ENCODE results near the gene CCDC187. TPM values are rescaled to one million over a fixed set of nuclear protein-coding genes. Genes with fewer than 3 reads are reported as not detected.
A peak's percentile ranks its signal among the peaks of the same experiment; 100 is the strongest.

CCDC187 gene
- total RNA-seq, 1 donor from 2014 or later = 1.4 TPM

DNA sequence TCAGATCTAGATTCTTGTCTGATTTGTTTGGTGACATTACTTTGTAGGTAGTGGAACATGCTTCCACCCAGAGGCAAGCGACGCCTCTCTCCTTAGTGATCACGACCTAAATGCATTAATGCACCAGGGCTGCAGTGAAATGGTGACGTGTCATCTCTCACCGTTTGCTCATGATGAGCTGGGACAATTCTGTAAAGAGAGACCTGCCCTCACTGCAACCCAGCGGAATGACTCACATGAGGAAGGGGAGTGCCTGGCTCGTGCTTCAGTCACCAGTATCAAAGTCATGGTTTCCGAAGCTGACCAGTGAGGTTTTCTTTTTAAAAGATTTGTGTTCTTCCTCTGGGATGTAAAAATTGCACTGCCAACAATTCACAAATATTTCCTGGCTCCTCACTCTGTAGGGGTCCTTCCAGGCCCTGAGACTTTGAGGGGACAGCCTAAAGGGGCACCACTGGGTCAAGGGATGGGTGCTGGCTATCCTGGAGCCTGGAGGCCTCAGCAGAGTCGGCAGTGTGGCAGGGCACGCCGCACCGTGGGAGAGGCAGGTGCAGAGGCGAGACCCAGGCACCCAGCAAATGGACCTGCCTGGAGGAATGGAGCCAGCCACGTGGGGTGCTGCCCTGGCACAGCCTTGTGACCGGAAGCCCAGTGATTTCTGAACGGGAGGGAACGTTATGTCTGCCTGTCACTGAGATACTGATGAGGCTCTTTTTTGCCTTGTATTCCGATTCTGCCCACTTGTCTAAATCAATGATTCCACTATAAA is 75.6 kb downstream of the CCDC187 start:
- Mint-ChIP-seq H3K36me3 (ENCODE audit: insufficient read depth) (peaks cover 6% of the 10 kb centered on the region), H3K4me3 (ENCODE audit: low read depth) (no peak overlapping the region), H3K27ac (no peak overlapping the region), H3K4me1 (ENCODE audit: low read depth) (peaks cover 3% of the 10 kb centered on the region), H3K27me3 (no peaks in the 10 kb centered on the region), H3K9me3 (ENCODE audit: low read depth) (no peaks in the 10 kb centered on the region)
- no peak for DNase-seq (ENCODE audit: low spot score, unreplicated experiment)
- TF ChIP-seq, protein P1, sequence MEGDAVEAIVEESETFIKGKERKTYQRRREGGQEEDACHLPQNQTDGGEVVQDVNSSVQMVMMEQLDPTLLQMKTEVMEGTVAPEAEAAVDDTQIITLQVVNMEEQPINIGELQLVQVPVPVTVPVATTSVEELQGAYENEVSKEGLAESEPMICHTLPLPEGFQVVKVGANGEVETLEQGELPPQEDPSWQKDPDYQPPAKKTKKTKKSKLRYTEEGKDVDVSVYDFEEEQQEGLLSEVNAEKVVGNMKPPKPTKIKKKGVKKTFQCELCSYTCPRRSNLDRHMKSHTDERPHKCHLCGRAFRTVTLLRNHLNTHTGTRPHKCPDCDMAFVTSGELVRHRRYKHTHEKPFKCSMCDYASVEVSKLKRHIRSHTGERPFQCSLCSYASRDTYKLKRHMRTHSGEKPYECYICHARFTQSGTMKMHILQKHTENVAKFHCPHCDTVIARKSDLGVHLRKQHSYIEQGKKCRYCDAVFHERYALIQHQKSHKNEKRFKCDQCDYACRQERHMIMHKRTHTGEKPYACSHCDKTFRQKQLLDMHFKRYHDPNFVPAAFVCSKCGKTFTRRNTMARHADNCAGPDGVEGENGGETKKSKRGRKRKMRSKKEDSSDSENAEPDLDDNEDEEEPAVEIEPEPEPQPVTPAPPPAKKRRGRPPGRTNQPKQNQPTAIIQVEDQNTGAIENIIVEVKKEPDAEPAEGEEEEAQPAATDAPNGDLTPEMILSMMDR (IDR thresholded peaks at IDR 0.05; ENCODE audit: unreplicated experiment) = no peak

DNA sequence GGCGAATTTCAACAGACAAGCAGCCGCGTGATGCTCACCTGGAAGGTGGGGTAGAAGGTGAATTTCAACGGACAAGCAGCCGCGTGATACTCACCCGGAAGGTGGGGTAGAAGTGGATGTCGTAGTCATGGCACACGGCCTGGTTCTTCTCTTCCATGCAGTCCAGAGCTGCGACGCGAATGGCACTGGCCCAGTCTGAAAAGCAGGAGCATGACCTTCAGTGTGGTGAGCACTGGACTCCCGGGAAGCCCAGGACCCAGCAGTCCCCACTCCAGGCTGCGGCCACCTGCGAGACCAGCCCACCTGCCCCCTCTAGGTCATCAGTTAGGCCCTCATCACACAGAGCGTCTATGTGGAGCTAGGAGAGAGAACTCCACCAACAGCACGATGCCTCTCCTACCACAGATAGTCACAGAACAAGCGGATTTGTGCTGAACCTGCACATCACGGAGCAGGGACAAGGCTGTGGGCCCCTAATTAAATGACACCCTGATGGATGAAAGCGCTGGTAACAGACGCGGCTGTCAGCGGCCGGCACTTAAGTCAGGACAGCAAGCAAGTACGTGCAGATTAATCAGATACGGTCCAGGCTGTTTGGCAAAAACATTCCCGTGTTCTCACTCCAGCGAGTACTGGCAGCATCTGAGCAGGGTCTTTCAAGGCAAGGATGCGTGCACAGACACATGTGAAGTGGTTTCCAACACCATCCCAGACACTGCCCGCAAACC is 77.0 kb downstream of the CCDC187 start:
- H3K4me3 Mint-ChIP-seq (ENCODE audit: low read depth) = no peak overlapping the region
- TF ChIP-seq, protein P1 (IDR thresholded peaks at IDR 0.05; ENCODE audit: unreplicated experiment) = no peak
- DNase-seq (ENCODE audit: low spot score, unreplicated experiment) = no peak
- no peak overlapping the region for H3K27ac Mint-ChIP-seq
- H3K27me3 Mint-ChIP-seq = no peaks in the 10 kb centered on the region
- H3K36me3 Mint-ChIP-seq (ENCODE audit: insufficient read depth) = peaks cover 9% of the 10 kb centered on the region
- no peaks in the 10 kb centered on the region for H3K9me3 Mint-ChIP-seq (ENCODE audit: low read depth)
- peaks cover 3% of the 10 kb centered on the region for H3K4me1 Mint-ChIP-seq (ENCODE audit: low read depth)

DNA sequence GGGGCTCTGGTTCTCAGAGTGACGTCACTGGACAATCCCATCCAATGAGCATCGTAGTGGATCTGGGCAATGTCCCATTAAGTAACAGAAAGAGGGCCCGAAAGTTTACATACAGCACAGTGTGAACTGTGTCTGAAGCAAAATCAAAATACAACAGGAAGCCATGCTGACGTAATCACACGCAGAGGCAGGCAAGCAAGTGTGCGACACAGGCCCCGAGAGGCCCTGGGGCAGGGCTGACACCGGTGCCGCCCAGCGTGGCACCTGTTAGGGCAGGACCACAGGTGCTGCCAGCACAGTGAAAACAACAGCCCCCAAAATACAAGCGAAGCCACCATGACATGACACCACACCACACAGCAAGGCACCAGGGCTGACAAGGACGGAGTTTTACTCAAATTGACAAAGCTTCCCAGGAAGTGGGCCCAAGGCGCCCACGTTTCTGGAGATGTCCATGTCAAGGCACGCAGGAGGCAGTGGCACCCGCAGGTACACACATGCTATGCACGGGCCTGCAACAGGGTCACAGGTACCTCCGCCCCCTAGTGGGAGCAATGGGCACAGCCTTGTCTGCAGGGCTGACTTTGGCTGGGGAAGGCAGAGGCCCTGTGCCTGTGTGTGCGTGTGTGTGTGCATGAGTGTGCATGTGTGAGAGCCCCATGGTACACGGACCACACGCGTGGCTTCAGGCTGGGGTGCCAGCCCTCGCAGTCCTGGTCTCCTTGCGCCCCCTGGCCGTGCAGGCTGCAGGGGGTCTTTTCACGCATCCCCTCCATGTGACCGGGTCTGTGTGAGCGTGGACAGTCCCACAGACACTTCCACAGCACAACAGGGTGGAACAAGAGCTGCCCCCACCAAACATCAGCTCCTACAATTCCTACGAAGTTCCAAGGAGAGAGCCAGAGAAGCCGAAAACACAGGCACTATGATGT is 77.9 kb downstream of the CCDC187 start:
- Mint-ChIP-seq H3K27me3 (no peaks in the 10 kb centered on the region), H3K4me1 (ENCODE audit: low read depth) (peaks cover 3% of the 10 kb centered on the region), H3K9me3 (ENCODE audit: low read depth) (no peaks in the 10 kb centered on the region), H3K36me3 (ENCODE audit: insufficient read depth) (peaks cover 11% of the 10 kb centered on the region), H3K4me3 (ENCODE audit: low read depth) (no peak overlapping the region), H3K27ac (peak overlapping the region; percentile 76)
- peak; percentile 80 for DNase-seq (ENCODE audit: low spot score, unreplicated experiment)
- TF ChIP-seq, protein P1 (IDR thresholded peaks at IDR 0.05; ENCODE audit: unreplicated experiment) = peak; percentile 94

DNA sequence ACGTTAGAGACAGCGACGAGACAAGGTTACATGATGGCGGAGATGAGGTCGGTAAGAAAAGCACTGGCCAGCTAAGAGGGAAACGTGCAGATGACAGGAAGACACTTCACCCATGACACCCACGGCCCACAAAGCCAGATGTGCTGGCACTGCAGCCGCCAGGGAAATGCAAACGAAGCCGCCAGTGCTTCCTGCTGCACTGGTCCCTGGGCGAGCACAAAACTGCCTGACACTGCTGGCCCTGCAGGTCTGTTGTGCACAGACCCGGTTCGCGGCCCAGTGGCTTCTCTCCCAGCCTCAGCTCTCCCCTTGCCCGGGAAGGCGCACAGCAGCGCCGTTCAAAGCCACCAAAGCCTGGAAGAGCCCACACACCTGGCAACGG is 78.5 kb downstream of the CCDC187 start:
- Mint-ChIP-seq H3K4me3 (ENCODE audit: low read depth) (no peak overlapping the region), H3K36me3 (ENCODE audit: insufficient read depth) (peaks cover 13% of the 10 kb centered on the region), H3K9me3 (ENCODE audit: low read depth) (no peaks in the 10 kb centered on the region), H3K27ac (no peak overlapping the region), H3K27me3 (no peaks in the 10 kb centered on the region), H3K4me1 (ENCODE audit: low read depth) (no peaks in the 10 kb centered on the region)
- DNase-seq (ENCODE audit: low spot score, unreplicated experiment) = no peak
- TF ChIP-seq, protein P1 (IDR thresholded peaks at IDR 0.05; ENCODE audit: unreplicated experiment) = no peak
